ENCODE data around the gene SMIM10. TPM values are rescaled to one million over a fixed set of nuclear protein-coding genes. Genes with fewer than 3 reads are reported as not detected.

Gene SMIM10
- total RNA-seq, 1 experiment from 2014 or later = 7.2 TPM

- Histone ChIP-seq H3K36me3 (ENCODE audit: control insufficient read depth, insufficient read depth, low read length) (no peaks in the 10 kb centered on the region), H3K4me1 (ENCODE audit: control insufficient read depth, insufficient read depth, low read length) (peaks cover 24% of the 10 kb centered on the region), H3K27me3 (ENCODE audit: control insufficient read depth, insufficient read depth, low read length) (no peaks in the 10 kb centered on the region), H3K4me3 (ENCODE audit: low read depth in 2 of 2, low read length in 2 of 2) (no peak overlapping the region; a peak in 1 of 4 replicates), H3K9me3 (ENCODE audit: control insufficient read depth, insufficient read depth, low read depth, low read length) (no peaks in the 10 kb centered on the region), H3K27ac (ENCODE audit: low read length) (peak overlapping the region; percentile 96)
- peak; percentile 89 for DNase-seq (ENCODE audit: low read depth, low spot score)
- TSS peak; percentile 98 for BruUV-seq (replicated peaks)
- POLR2A ChIA-PET = no interaction called here
- CTCF ChIA-PET = no interaction called here
- peak; percentile 92 for ATAC-seq
- TF ChIP-seq REST (IDR thresholded peaks at IDR 0.05; ENCODE audit: insufficient read depth in 1 of 2, low read depth in 2 of 2, low read length in 1 of 2) (0 out of 4 replicates have a peak, but pooled peaks of 1 of the 2 experiments have one; percentile 31), TCF7L2 (IDR thresholded peaks at IDR 0.05; ENCODE audit: low read depth, low read length) (peak; percentile 81; the same call in 1 of the 2 replicates), SIN3A (IDR thresholded peaks at IDR 0.05; ENCODE audit: borderline replicate concordance, insufficient read depth, low read depth, low read length) (no peak), POLR2AphosphoS5 (IDR thresholded peaks at IDR 0.05; ENCODE audit: low read depth, low read length) (peak; percentile 71; the same call in 1 of the 2 replicates)
- TF ChIP-seq, protein P1, sequence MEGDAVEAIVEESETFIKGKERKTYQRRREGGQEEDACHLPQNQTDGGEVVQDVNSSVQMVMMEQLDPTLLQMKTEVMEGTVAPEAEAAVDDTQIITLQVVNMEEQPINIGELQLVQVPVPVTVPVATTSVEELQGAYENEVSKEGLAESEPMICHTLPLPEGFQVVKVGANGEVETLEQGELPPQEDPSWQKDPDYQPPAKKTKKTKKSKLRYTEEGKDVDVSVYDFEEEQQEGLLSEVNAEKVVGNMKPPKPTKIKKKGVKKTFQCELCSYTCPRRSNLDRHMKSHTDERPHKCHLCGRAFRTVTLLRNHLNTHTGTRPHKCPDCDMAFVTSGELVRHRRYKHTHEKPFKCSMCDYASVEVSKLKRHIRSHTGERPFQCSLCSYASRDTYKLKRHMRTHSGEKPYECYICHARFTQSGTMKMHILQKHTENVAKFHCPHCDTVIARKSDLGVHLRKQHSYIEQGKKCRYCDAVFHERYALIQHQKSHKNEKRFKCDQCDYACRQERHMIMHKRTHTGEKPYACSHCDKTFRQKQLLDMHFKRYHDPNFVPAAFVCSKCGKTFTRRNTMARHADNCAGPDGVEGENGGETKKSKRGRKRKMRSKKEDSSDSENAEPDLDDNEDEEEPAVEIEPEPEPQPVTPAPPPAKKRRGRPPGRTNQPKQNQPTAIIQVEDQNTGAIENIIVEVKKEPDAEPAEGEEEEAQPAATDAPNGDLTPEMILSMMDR (IDR thresholded peaks at IDR 0.05) = no peak
- intact Hi-C loops (cut with micrococcal nuclease; ENCODE audit: unreplicated experiment) = no loop called here
- in situ Hi-C loops (cut with HindIII; ENCODE audit: low pct_unique_long_range_greater_than_20kb, low sequenced_read_pairs) = no loop called here
Measured at GRCh38 chrX:134948333-134949241, 42.2 kb upstream of the SMIM10 start.

GRCh38 chrX:134949271-134949670 lies 41.5 kb upstream of the SMIM10 start:
- no peaks in the 10 kb centered on the region for H3K36me3 ChIP-seq (ENCODE audit: control insufficient read depth, insufficient read depth, low read length)
- H3K27ac ChIP-seq (ENCODE audit: low read length) = peak overlapping the region; percentile 96
- BruUV-seq (replicated peaks) = TSS peak; percentile 98
- no peaks in the 10 kb centered on the region for H3K9me3 ChIP-seq (ENCODE audit: control insufficient read depth, insufficient read depth, low read depth, low read length)
- intact Hi-C loops (cut with micrococcal nuclease; ENCODE audit: unreplicated experiment) (no loop called here), in situ Hi-C loops (cut with HindIII; ENCODE audit: low pct_unique_long_range_greater_than_20kb, low sequenced_read_pairs) (no loop called here)
- no peak for DNase-seq (ENCODE audit: low read depth, low spot score)
- H3K4me1 ChIP-seq (ENCODE audit: control insufficient read depth, insufficient read depth, low read length) = peaks cover 24% of the 10 kb centered on the region
- H3K27me3 ChIP-seq (ENCODE audit: control insufficient read depth, insufficient read depth, low read length) = no peaks in the 10 kb centered on the region
- peak; percentile 77 for ATAC-seq
- no peak overlapping the region for H3K4me3 ChIP-seq (ENCODE audit: low read depth in 2 of 2, low read length in 2 of 2)
- CTCF ChIA-PET = interaction anchor here (0.5 kb wide), 1 partner anchor 347 kb away, joined by 3 read pairs; no protein-coding TSS in a partner anchor
- POLR2A ChIA-PET = no interaction called here
- TF ChIP-seq TCF7L2 (IDR thresholded peaks at IDR 0.05; ENCODE audit: low read depth, low read length) = peak; percentile 91
- TF ChIP-seq SIN3A (IDR thresholded peaks at IDR 0.05; ENCODE audit: borderline replicate concordance, insufficient read depth, low read depth, low read length) = no peak

DNA sequence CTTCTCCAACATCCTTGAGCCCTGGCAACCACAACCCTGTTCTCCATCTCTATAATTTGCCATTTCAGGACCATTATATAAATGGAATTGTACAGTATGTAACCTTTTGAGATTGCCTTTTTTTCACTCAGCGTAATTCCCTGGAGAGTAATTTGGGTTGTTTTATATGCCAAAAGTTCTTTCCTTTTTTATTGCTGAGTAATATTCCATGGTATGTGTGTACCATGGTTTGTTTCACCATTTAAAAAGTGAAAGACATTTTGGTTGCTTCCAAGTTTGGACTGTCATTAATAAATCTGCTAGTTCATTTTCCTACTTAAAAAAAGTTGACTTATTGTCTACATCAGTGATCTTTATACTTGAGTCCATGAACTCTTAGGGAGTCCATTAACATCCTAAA lies 33.0 kb upstream of the SMIM10 start:
- CTCF ChIA-PET = no interaction called here
- intact Hi-C loops (cut with micrococcal nuclease; ENCODE audit: unreplicated experiment) (no loop called here), in situ Hi-C loops (cut with HindIII; ENCODE audit: low pct_unique_long_range_greater_than_20kb, low sequenced_read_pairs) (no loop called here)

More for the DNA sequence above, 33.0 kb upstream of the SMIM10 start:
- no peak overlapping the region for H3K27ac ChIP-seq (ENCODE audit: low read length)
- no peak overlapping the region for H3K4me3 ChIP-seq (ENCODE audit: low read depth in 2 of 2, low read length in 2 of 2)
- H3K36me3 ChIP-seq (ENCODE audit: control insufficient read depth, insufficient read depth, low read length) = no peaks in the 10 kb centered on the region
- DNase-seq (ENCODE audit: low read depth, low spot score) = no peak
- H3K4me1 ChIP-seq (ENCODE audit: control insufficient read depth, insufficient read depth, low read length) = peaks cover 10% of the 10 kb centered on the region
- H3K9me3 ChIP-seq (ENCODE audit: control insufficient read depth, insufficient read depth, low read depth, low read length) = no peaks in the 10 kb centered on the region
- BruUV-seq (replicated peaks) = no TSS peak
- ATAC-seq = no peak
- TF ChIP-seq REST (IDR thresholded peaks at IDR 0.05; ENCODE audit: insufficient read depth in 1 of 2, low read depth in 2 of 2, low read length in 1 of 2) (no peak), TCF7L2 (IDR thresholded peaks at IDR 0.05; ENCODE audit: low read depth, low read length) (no peak), SIN3A (IDR thresholded peaks at IDR 0.05; ENCODE audit: borderline replicate concordance, insufficient read depth, low read depth, low read length) (no peak), POLR2AphosphoS5 (IDR thresholded peaks at IDR 0.05; ENCODE audit: low read depth, low read length) (no peak)
- TF ChIP-seq, protein P1 (IDR thresholded peaks at IDR 0.05) = no peak
- H3K27me3 ChIP-seq (ENCODE audit: control insufficient read depth, insufficient read depth, low read length) = no peaks in the 10 kb centered on the region
- POLR2A ChIA-PET = no interaction called here

Data from Panc1 (cell line).